Fibroblast of pulmonary artery (primary cell): Measurements from ENCODE around the gene RABGAP1L.

Source experiments
- DNase-seq: peaks from one replicate; pipeline ENCODE4 v3.0.0-alpha.2; 2010; ENCODE audit warnings: low read depth
- H3K4me3 ChIP-seq: replicated peaks from 2 replicates; pipeline ENCODE4 v1.5.1; 2011; ENCODE audit warnings: low read depth, mild to moderate bottlenecking, control low read depth, low read length, moderate library complexity
- CTCF ChIP-seq: IDR thresholded peaks from 2 replicates; pipeline ENCODE4 v1.5.1; 2011; ENCODE audit warnings: mild to moderate bottlenecking, control low read depth, low read length, inconsistent platforms; ENCODE audit errors: missing control alignments

RABGAP1L gene

DNA sequence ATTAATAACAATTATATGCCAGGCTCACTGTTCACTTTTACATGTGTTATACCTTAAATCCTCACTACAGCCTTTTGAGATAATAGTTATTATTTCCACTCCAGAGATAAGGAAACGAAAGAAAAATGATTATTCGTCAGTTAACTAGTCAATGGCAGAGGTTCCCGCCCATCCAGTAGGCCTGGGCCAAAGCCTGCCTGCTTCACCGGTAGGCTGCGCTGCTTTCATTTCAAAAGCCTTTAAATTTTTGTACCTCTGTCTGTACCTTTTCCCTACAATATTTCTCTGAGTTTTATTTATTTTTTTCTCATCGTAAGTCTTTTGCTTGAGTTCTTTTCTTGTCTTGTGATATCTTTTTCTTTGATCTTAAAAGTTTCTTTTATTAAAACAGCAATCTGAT lies 292.1 kb downstream of the RABGAP1L start:
- no peak for TF ChIP-seq CTCF

GRCh38 chr1:174465855-174466254 lies 306.5 kb downstream of the RABGAP1L start:
- no peak overlapping the region for H3K4me3 ChIP-seq
- TF ChIP-seq CTCF = no peak
- no peak for DNase-seq

More for the DNA sequence above, 292.1 kb downstream of the RABGAP1L start:
- no peak overlapping the region for H3K4me3 ChIP-seq
- DNase-seq = no peak

DNA sequence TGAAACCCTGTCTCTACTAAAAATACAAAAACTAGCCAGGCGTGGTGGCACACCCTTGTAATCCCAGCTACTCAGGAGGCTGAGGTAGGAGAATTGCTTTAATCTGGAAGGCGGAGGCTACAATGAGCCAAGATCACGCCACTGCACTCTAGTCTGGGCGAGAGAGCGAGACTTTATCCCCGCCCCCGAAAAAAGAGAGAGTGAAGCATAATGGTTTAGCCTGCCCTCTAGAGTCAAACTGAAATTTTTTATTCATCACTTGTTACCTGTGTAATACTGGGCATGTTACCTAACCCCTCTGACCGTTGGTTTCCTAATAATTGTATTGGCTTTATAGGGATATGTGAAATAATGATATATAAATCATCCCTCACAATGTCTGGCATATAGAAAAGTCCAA lies 307.3 kb downstream of the RABGAP1L start:
- DNase-seq = no peak
- no peak overlapping the region for H3K4me3 ChIP-seq
- no peak for TF ChIP-seq CTCF

- TF ChIP-seq CTCF = no peak
These were observed 309.7 kb downstream of the RABGAP1L start for GRCh38 chr1:174469052-174469451.

GRCh38 chr1:174469687-174470086 lies 310.4 kb downstream of the RABGAP1L start:
- peak; percentile 4 for DNase-seq
- TF ChIP-seq CTCF = no peak
- no peak overlapping the region for H3K4me3 ChIP-seq

More at GRCh38 chr1:174469052-174469451, 309.7 kb downstream of the RABGAP1L start:
- no peak overlapping the region for H3K4me3 ChIP-seq
- DNase-seq = no peak

- DNase-seq = no peak
- no peak for TF ChIP-seq CTCF
These were observed 320.0 kb downstream of the RABGAP1L start for GRCh38 chr1:174479281-174479680.

DNA sequence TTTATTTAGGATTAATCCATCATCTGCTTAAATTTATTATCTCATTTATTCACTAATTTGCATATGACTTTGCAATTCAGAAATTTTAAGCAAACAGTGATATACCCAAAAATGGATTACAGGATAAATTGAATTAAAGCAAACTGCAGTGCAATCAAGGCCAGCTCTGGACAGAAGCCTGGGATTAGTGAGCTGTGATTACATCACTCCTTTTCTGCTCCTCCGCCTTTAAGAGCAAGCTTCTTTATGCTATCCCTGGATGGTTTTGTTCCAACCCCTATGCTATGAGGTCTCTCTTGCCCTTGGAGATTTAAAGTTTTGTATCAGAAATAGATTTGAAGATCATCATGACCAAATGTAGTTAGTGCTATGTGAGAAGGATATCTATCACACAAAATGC lies 321.0 kb downstream of the RABGAP1L start:
- H3K4me3 ChIP-seq = no peak overlapping the region
- no peak for TF ChIP-seq CTCF
- DNase-seq = no peak

More at GRCh38 chr1:174479281-174479680, 320.0 kb downstream of the RABGAP1L start:
- no peak overlapping the region for H3K4me3 ChIP-seq
